ENCODE data around the gene OVOL1.

Gene OVOL1

DNA sequence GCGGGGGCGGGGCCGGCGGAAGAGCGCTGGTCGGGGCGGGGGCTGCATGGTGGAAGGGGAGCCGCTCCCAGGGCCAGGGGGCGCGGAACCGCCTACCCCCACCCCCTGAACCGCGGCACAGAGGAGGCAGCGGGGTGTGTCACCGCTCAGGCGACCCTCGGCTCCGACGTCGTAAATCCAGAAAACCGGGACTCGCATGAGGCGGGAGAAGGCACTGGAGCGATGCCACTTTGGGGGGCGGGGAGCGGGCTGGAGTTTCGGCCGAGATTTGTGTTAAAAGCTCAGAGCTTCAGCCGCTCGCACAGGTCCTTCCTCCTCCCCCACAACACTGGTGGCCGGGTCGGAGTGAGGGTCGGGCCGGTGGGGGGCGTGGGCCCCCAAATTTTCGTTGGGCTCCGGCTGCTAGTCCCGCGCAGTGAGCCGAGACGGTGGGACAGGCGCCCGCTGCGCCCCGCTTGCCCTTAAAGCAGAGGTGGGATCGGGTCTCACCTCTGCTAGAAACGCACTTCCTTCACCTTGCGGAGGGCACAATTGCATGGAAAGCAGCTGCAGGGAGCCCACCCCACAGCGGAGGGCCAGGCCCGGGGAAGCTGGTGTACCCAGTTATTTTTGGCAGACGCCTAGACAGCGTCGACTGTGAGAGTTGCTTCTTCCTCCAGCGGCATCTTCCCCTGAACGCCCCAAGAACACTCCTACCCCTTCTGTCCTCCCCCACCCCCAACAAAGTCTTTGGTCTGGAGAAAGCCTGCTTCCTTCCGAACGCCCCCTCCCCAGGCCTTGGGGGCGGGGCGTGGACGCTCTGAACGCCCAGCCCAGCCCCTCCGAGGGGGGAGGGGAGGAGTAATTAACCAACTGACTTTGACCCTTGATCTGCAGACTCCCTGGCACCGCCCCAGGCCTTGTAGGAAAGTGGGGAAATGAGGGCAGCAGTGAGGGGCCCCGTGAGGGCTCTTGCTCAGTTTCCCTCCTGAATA lies 1.1 kb downstream of the OVOL1 start:
- no peaks in the 10 kb centered on the region for H3K9me3 ChIP-seq (ENCODE audit: control insufficient read depth, insufficient read depth, low read length)
- H3K9ac ChIP-seq (ENCODE audit: low read depth, low read length): peak overlapping the region; percentile 24
- H3K4me1 ChIP-seq (ENCODE audit: control insufficient read depth, insufficient read depth, low read length): peaks cover 19% of the 10 kb centered on the region
- peaks cover 5% of the 10 kb centered on the region for H3K36me3 ChIP-seq (ENCODE audit: control insufficient read depth, insufficient read depth, low read length)
- H3K4me3 ChIP-seq (ENCODE audit: low read depth, low read length): peak overlapping the region; percentile 82
- peaks cover 32% of the 10 kb centered on the region for H3K27me3 ChIP-seq (ENCODE audit: control insufficient read depth, insufficient read depth, low read length)

GRCh38 chr11:65788821-65789220 lies 2.0 kb downstream of the OVOL1 start:
- Histone ChIP-seq H3K9me3 (ENCODE audit: control insufficient read depth, insufficient read depth, low read length) (no peaks in the 10 kb centered on the region), H3K4me1 (ENCODE audit: control insufficient read depth, insufficient read depth, low read length) (peaks cover 17% of the 10 kb centered on the region), H3K36me3 (ENCODE audit: control insufficient read depth, insufficient read depth, low read length) (peaks cover 5% of the 10 kb centered on the region), H3K9ac (ENCODE audit: low read depth, low read length) (peak overlapping the region; percentile 9), H3K27me3 (ENCODE audit: control insufficient read depth, insufficient read depth, low read length) (peaks cover 29% of the 10 kb centered on the region), H3K4me3 (ENCODE audit: low read depth, low read length) (peak overlapping the region; percentile 82)

DNA sequence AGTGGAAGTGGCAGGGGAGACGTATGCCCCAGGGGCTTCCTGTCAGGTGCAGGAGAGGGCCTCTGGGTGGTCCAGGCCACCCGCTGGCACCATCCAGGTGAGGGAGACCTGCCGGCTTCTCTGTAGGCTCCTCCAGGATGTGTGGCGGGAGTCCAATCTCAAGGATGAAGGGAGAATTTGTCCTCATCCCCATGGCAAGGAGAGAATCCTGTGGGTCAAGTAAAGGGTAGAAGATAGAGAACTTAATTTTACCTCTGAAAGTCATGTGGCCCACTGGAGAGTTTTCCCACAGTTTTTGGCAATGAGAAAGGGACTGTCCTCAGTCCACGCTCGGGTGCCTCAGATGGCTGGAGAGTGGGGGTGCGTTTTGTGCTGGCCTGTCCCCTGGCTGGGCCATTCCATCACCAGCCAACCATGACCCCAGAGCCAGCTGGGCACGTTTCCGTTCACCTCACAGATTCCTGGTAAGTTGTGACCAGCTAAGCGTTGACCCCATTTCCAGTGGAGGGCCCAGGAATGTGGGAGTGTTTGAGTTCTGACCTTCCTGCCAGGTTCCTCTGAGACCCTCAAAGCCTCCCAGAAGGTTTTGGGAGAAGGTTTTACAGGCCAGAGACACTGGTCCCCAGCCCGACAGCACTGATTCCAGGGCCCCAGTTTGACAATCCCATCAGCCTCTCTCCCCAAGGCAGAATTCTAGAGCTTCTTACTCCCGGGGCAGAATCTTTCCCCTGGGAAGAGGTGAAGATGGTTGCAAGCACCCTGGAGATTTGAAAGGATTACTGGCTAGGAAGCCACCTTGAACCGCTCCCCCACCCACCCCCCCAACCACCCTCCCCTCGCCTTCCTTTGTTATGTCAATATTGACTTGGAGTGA lies 2.6 kb downstream of the OVOL1 start:
- H3K27me3 ChIP-seq (ENCODE audit: control insufficient read depth, insufficient read depth, low read length): peaks cover 26% of the 10 kb centered on the region
- H3K4me3 ChIP-seq (ENCODE audit: low read depth, low read length): no peak overlapping the region

GRCh38 chr11:65790104-65790901 lies 3.4 kb downstream of the OVOL1 start:
- Histone ChIP-seq H3K9me3 (ENCODE audit: control insufficient read depth, insufficient read depth, low read length) (no peaks in the 10 kb centered on the region), H3K27me3 (ENCODE audit: control insufficient read depth, insufficient read depth, low read length) (peaks cover 20% of the 10 kb centered on the region), H3K36me3 (ENCODE audit: control insufficient read depth, insufficient read depth, low read length) (peaks cover 13% of the 10 kb centered on the region), H3K4me3 (ENCODE audit: low read depth, low read length) (no peak overlapping the region), H3K4me1 (ENCODE audit: control insufficient read depth, insufficient read depth, low read length) (peaks cover 17% of the 10 kb centered on the region), H3K9ac (ENCODE audit: low read depth, low read length) (no peak overlapping the region)

More for the DNA sequence above, 2.6 kb downstream of the OVOL1 start:
- Histone ChIP-seq H3K9ac (ENCODE audit: low read depth, low read length) (no peak overlapping the region), H3K36me3 (ENCODE audit: control insufficient read depth, insufficient read depth, low read length) (peaks cover 8% of the 10 kb centered on the region), H3K4me1 (ENCODE audit: control insufficient read depth, insufficient read depth, low read length) (peaks cover 17% of the 10 kb centered on the region), H3K9me3 (ENCODE audit: control insufficient read depth, insufficient read depth, low read length) (no peaks in the 10 kb centered on the region)

GRCh38 chr11:65790902-65791650 lies 4.2 kb downstream of the OVOL1 start:
- H3K4me1 ChIP-seq (ENCODE audit: control insufficient read depth, insufficient read depth, low read length): peaks cover 17% of the 10 kb centered on the region
- H3K9ac ChIP-seq (ENCODE audit: low read depth, low read length): no peak overlapping the region
- H3K27me3 ChIP-seq (ENCODE audit: control insufficient read depth, insufficient read depth, low read length): peaks cover 12% of the 10 kb centered on the region
- H3K36me3 ChIP-seq (ENCODE audit: control insufficient read depth, insufficient read depth, low read length): peaks cover 15% of the 10 kb centered on the region
- no peak overlapping the region for H3K4me3 ChIP-seq (ENCODE audit: low read depth, low read length)
- H3K9me3 ChIP-seq (ENCODE audit: control insufficient read depth, insufficient read depth, low read length): no peaks in the 10 kb centered on the region

- Histone ChIP-seq H3K9ac (ENCODE audit: low read depth, low read length) (no peak overlapping the region), H3K9me3 (ENCODE audit: control insufficient read depth, insufficient read depth, low read length) (no peaks in the 10 kb centered on the region), H3K27me3 (ENCODE audit: control insufficient read depth, insufficient read depth, low read length) (peaks cover 8% of the 10 kb centered on the region), H3K36me3 (ENCODE audit: control insufficient read depth, insufficient read depth, low read length) (peaks cover 15% of the 10 kb centered on the region), H3K4me1 (ENCODE audit: control insufficient read depth, insufficient read depth, low read length) (peaks cover 17% of the 10 kb centered on the region), H3K4me3 (ENCODE audit: low read depth, low read length) (no peak overlapping the region)
Observed at GRCh38 chr11:65791719-65792213, 4.9 kb downstream of the OVOL1 start.

DNA sequence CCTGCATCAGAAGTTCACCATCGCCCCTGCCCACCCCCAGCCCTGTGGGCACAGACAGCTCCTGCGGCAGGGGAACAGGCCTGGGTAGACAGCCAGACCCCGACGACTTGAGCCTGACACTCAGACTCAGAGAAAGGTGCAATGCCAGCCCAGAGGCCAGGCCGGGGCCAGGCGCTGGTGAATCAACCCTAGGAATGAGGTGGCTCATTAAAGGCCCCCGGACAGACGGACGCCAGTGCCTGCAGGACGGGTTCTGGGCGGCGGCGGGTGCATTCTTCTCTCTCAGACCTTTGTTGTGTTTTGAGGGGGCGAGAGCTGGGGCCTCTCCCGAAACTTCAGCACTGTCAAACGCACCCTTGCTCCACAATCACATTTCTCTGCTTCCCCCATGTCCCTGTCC lies 5.6 kb downstream of the OVOL1 start:
- peaks cover 17% of the 10 kb centered on the region for H3K4me1 ChIP-seq (ENCODE audit: control insufficient read depth, insufficient read depth, low read length)
- no peak overlapping the region for H3K9ac ChIP-seq (ENCODE audit: low read depth, low read length)
- peaks cover 4% of the 10 kb centered on the region for H3K27me3 ChIP-seq (ENCODE audit: control insufficient read depth, insufficient read depth, low read length)
- no peaks in the 10 kb centered on the region for H3K9me3 ChIP-seq (ENCODE audit: control insufficient read depth, insufficient read depth, low read length)
- H3K36me3 ChIP-seq (ENCODE audit: control insufficient read depth, insufficient read depth, low read length): peaks cover 15% of the 10 kb centered on the region
- no peak overlapping the region for H3K4me3 ChIP-seq (ENCODE audit: low read depth, low read length)

GRCh38 chr11:65793144-65793581 lies 6.3 kb downstream of the OVOL1 start:
- Histone ChIP-seq H3K4me1 (ENCODE audit: control insufficient read depth, insufficient read depth, low read length) (peaks cover 17% of the 10 kb centered on the region), H3K36me3 (ENCODE audit: control insufficient read depth, insufficient read depth, low read length) (peaks cover 15% of the 10 kb centered on the region), H3K9ac (ENCODE audit: low read depth, low read length) (no peak overlapping the region), H3K4me3 (ENCODE audit: low read depth, low read length) (no peak overlapping the region), H3K27me3 (ENCODE audit: control insufficient read depth, insufficient read depth, low read length) (no peaks in the 10 kb centered on the region), H3K9me3 (ENCODE audit: control insufficient read depth, insufficient read depth, low read length) (no peaks in the 10 kb centered on the region)

- H3K27me3 ChIP-seq (ENCODE audit: control insufficient read depth, insufficient read depth, low read length): no peaks in the 10 kb centered on the region
- no peak overlapping the region for H3K4me3 ChIP-seq (ENCODE audit: low read depth, low read length)
- no peaks in the 10 kb centered on the region for H3K9me3 ChIP-seq (ENCODE audit: control insufficient read depth, insufficient read depth, low read length)
- peaks cover 14% of the 10 kb centered on the region for H3K4me1 ChIP-seq (ENCODE audit: control insufficient read depth, insufficient read depth, low read length)
- peaks cover 15% of the 10 kb centered on the region for H3K36me3 ChIP-seq (ENCODE audit: control insufficient read depth, insufficient read depth, low read length)
- H3K9ac ChIP-seq (ENCODE audit: low read depth, low read length): no peak overlapping the region
Observed at GRCh38 chr11:65793625-65794400, 7.0 kb downstream of the OVOL1 start.

Data from iPS-15b (cell line).